Dendritic cell treated with granulocyte-macrophage colony-stimulating factor and Interleukin-4, amounts not matched to agents 40 ng/mL and 50 ng/mL, for 4 days (primary cell): ENCODE measurements around the gene DOCK7.
A peak's percentile ranks its signal among the peaks of the same experiment; 100 is the strongest.
"Not testable (repeated sequence)": the region's sequence is repeated elsewhere in the genome, so short reads cannot be mapped to it uniquely, and the experiment has no call there.

Source experiments
- H3K27ac Mint-ChIP-seq: one replicate; pipeline ENCODE4 v1.8.0; 2022; ENCODE audit warnings: mild to moderate bottlenecking, mixed read lengths
- H3K27me3 Mint-ChIP-seq: one replicate; pipeline ENCODE4 v1.8.0; 2022; ENCODE audit warnings: mild to moderate bottlenecking, mixed read lengths
- H3K36me3 Mint-ChIP-seq: one replicate; pipeline ENCODE4 v1.8.0; 2022; ENCODE audit warnings: low read depth, mixed read lengths
- H3K4me1 Mint-ChIP-seq: one replicate; pipeline ENCODE4 v1.8.0; 2022; ENCODE audit warnings: low read depth, mixed read lengths
- H3K4me3 Mint-ChIP-seq: one replicate; pipeline ENCODE4 v1.8.0; 2022; ENCODE audit warnings: mild to moderate bottlenecking, moderate library complexity, mixed read lengths
- H3K9me3 Mint-ChIP-seq: one replicate; pipeline ENCODE4 v1.8.0; 2022; ENCODE audit warnings: mixed read lengths
- intact Hi-C: fragments of 100-400 bp; cut with micrococcal nuclease; formaldehyde crosslinking; loops from one replicate; pipeline ENCODE4 v1.15.0; 2022

DOCK7 gene

DNA sequence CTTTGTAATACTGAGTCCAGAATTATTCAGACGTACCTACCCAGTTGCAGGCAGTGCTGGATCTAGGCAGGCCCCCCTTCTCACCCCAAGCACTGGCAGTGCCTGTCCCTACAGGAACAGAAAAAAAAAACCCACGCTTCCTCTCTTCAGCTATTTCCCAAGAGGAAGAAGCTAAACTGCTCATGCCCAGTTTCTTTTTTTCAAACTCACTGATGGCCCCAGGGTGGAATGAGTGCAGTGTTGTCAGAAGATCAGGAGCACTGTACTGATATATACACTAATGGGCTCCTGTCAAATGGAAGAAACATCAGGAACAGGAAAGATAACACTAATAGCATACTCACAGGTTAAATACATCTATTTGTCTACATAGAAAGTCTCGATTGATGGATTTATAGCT, 28.2 kb upstream of the DOCK7 start:
- Mint-ChIP-seq H3K27me3 (no peaks in the 10 kb centered on the region), H3K36me3 (no peaks in the 10 kb centered on the region), H3K4me3 (no peak overlapping the region), H3K4me1 (peaks cover 14% of the 10 kb centered on the region), H3K9me3 (no peaks in the 10 kb centered on the region), H3K27ac (peak overlapping the region; percentile 37)
- intact Hi-C loops = no loop called here

DNA sequence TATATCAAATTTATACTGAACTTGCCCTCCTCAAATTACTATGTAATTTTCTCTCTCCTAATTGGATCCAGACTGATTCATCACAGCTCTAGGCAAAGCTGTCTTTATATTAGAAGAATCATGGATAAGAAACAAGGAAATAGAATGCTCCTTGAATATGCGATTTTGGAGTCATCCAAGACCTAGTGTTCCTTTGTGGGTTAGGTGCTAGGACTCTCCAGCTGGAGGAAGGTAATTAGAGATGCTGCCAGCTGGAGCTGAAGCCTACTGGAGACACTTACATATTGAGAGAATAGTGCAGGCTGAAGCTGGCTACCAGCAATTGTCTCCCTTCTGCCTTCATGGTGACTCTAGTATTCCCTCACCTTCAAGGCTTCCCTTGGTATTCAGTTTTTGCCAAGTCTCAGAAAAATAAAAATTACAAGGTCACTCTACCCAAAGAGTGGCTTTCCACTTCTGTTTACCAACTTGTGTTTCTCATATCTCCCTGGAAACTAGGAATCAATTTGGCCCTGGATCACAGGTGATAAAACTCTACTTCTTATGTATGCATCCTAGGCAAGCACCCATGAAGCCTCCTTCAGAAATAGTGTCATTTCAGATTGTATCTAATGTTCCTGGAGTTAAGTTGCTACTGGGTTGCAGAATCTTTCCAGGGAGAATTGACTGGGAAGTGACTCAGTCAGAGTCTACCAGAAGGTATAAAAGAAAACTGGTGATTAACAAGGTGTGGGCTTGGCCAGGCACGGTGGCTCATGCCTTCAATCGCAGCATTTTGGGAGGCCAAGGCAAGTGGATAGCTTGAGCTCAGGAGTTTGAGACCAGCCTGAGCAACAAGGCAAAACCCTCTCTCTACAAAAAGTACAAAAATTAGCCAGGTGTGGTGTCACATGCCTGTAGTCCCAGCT, 24.4 kb upstream of the DOCK7 start:
- Mint-ChIP-seq H3K36me3 (no peaks in the 10 kb centered on the region), H3K9me3 (no peaks in the 10 kb centered on the region), H3K4me3 (no peak overlapping the region), H3K27me3 (no peaks in the 10 kb centered on the region), H3K27ac (no peak overlapping the region), H3K4me1 (peaks cover 14% of the 10 kb centered on the region)
- intact Hi-C loops = no loop called here

DNA sequence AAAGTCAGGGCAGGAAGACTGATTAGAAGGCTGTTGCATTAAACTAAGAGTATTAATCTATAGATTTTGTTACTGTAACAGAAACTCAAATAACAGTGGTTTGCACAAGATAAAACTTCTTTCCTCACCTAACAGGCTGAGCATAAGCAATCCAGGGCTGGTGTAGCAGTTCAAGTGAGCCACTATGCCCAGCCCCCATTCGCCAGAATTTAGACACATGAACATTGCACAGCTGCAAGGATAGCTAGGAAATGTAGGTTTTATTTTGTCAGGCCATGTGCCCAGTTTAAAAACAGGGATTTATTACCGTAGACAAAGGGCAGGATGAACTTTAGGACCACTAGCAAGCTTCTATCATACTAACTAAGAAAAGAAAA, 19.5 kb upstream of the DOCK7 start:
- intact Hi-C loops = no loop called here
- H3K4me1 Mint-ChIP-seq = peaks cover 5% of the 10 kb centered on the region
- H3K4me3 Mint-ChIP-seq = no peak overlapping the region
- H3K27ac Mint-ChIP-seq = no peak overlapping the region
- H3K9me3 Mint-ChIP-seq = no peaks in the 10 kb centered on the region
- no peaks in the 10 kb centered on the region for H3K36me3 Mint-ChIP-seq
- H3K27me3 Mint-ChIP-seq = no peaks in the 10 kb centered on the region

DNA sequence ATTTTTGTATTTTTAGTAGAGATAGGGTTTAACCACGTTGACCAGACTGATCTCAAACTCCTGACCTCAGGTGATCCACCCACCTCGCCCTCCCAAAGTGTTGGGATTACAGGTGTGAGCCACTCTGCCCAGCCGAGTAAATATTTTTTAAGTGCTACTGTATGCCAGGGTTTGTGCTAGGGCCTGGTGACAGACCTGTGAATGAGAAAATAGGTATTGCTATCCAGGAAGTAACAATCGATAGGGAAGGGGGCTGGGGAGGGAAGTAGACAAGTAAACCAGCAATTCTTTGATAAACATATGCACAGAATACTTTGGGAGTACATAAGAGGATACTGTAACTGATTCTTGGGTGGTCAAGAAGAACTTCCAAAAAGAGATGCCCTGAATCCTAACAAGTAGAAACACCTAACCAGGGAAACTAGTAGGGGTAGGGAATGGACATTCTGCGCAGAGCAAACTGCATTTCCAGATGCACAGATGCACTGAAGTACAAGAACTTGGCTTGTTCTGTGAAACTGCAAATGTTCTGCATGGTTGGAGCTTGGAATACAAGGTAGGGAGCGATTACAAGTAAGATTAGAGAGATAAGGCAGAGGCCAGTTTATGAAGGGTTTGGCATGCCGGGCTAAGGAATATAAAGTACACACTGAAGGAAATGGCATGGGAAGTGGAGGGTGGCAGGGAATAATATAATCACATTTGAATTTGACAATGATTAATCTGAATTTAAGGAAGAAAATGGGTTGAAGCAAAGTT, 19.0 kb upstream of the DOCK7 start:
- Mint-ChIP-seq H3K27me3 (no peaks in the 10 kb centered on the region), H3K9me3 (no peaks in the 10 kb centered on the region), H3K4me3 (no peak overlapping the region), H3K4me1 (peaks cover 5% of the 10 kb centered on the region), H3K27ac (no peak overlapping the region), H3K36me3 (no peaks in the 10 kb centered on the region)
- intact Hi-C loops = no loop called here

DNA sequence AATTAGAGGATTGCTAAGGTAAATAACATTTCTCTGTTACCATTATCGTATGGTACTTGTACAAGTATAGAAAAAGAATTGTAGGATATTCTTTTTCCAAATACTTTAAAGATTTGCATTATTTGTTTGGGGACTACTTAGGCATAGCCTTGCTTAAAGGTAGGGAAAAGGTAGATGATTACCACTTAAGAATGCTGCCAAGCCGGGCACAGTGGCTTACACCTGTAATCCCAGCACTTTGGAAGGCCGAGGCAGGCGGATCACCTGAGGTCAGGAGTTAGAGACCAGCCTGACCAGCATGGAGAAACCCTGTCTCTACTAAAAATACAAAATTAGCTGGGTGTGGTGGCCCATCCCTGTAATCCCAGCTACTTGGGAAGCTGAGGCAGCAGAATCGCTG, 10.0 kb upstream of the DOCK7 start:
- H3K27ac Mint-ChIP-seq, H3K4me1 Mint-ChIP-seq, H3K36me3 Mint-ChIP-seq, H3K9me3 Mint-ChIP-seq, H3K27me3 Mint-ChIP-seq, H3K4me3 Mint-ChIP-seq, intact Hi-C loops: not testable (repeated sequence)

DNA sequence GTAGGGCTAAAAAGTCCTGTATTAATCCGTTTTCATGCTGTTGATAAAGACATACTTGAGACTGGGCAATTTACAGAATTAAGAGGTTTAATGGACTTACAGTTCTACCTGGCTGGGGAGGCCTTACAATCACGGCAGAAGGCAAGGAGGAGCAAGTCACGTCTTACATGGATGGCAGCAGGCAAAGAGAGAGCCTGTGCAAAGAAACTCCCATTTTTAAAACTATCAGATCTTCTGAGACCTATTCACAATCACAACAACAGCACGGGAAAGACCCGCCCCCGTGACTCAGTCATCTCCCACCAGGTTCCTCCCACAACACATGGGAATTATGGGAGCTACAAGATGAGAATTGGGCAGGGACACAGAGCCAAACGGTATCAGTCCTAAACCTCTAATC, 6.3 kb upstream of the DOCK7 start:
- H3K9me3 Mint-ChIP-seq, H3K27me3 Mint-ChIP-seq, H3K4me3 Mint-ChIP-seq, H3K27ac Mint-ChIP-seq, H3K36me3 Mint-ChIP-seq, intact Hi-C loops: not testable (repeated sequence)
- H3K4me1 Mint-ChIP-seq = peaks cover 38% of the 10 kb centered on the region

DNA sequence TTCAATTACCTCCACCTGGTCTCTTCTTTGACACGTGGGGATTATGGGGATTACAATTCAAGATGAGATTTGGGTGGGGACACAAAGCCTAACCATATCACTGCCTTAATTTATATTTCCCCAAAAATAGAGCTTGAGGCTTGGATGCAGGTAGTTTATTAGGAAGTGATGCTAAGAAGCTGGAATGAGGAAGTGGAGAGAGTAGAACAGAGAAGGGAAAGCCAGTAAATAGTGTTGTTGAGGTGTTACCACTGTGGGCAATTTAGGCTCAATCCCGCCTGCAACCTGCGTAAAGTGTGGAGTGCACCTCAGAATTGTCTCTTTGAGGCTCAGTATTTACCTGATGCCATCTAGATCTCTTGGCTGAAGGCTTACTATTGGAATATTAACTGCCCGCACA, 4.9 kb upstream of the DOCK7 start:
- Mint-ChIP-seq H3K36me3 (peaks cover 6% of the 10 kb centered on the region), H3K27me3 (no peaks in the 10 kb centered on the region), H3K27ac (no peak overlapping the region), H3K9me3 (no peaks in the 10 kb centered on the region), H3K4me1 (peaks cover 45% of the 10 kb centered on the region), H3K4me3 (no peak overlapping the region)
- intact Hi-C loops = no loop called here

DNA sequence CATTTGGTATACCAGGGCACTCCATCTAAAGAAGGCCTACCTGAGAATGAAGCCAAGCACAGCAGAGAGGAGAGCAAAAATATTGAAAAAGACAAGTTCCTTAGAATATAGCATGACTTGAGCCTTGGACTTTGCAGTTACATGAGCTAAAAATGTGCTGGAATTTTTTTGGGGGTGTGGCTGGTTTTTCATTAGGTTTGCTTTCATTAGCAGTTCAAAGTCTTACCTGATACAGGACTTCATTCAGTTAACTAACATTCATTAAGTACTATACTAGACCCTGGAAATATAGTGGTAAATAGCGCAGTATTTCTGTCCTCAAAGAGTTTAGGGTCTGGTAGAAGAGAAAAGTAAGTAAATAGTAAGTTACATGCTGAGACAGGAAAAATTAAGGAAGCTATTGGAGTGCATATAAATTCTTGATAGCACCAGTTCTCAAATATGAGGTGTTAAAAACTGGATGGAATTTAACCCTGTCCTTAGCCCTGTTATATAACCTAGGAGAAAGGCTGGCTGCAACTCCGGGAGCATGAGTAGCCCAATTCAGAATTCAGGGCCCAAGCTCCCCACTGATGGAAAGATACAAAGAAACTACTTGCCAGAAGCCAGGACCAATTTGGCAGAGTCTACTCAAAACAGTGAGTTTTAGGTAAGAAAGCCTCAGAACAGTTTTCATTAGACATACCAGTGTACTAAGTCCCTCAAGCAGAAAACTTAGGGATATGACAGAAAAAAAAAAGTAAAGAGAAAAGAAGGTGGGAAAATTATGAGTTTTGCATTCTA, 3.1 kb upstream of the DOCK7 start:
- intact Hi-C loops = no loop called here
- peak overlapping the region; percentile 59 for H3K27ac Mint-ChIP-seq
- H3K27me3 Mint-ChIP-seq = no peaks in the 10 kb centered on the region
- H3K9me3 Mint-ChIP-seq = no peaks in the 10 kb centered on the region
- peaks cover 14% of the 10 kb centered on the region for H3K36me3 Mint-ChIP-seq
- H3K4me3 Mint-ChIP-seq = no peak overlapping the region
- H3K4me1 Mint-ChIP-seq = peaks cover 50% of the 10 kb centered on the region

DNA sequence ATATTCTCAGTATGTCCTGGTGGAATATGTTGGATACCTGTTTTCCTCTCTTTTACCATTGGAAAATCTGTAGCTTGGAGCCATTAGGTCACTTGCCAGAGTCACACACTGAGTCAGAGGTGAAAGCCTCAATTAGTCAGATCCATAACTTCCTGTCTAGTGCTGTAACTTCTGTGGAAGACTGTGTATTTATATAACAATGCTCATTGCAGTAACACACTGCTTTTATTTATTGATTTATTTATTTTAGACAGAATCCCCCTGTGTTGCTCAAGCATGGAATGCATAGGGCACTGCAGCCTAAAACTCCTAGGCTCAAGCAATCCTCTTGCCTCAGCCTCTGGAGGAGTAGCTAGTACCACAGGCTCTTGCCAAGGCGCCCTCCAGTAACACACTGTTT, 1.3 kb upstream of the DOCK7 start:
- intact Hi-C loops = loop anchor here (5.0 to 10.0 kb wide), 2 partner anchors 53 to 65 kb away; no protein-coding TSS in a partner anchor
- Mint-ChIP-seq H3K9me3 (no peaks in the 10 kb centered on the region), H3K4me1 (peaks cover 63% of the 10 kb centered on the region), H3K4me3 (no peak overlapping the region), H3K27ac (no peak overlapping the region), H3K27me3 (no peaks in the 10 kb centered on the region), H3K36me3 (peaks cover 20% of the 10 kb centered on the region)

DNA sequence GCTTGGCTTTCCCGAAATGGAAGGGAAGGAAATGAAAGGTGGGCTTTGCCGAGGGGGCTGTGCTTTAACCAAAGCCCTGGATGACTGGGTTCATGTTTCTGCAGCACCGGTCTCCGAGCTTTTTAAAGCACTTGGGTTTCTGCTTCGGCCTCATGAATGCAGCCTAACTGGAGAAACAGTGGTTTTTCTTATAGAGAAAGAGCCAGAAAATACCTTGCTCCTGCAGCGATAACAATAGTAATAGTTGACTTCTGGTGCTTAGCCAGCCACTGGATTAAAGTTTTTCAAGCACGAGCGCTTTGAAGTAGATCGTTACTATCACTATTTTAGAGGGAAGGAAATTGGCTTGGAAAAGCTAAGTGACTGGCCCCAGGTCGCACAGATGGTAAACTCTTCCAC, 500 bp upstream of the DOCK7 start:
- H3K27me3 Mint-ChIP-seq = no peaks in the 10 kb centered on the region
- no peaks in the 10 kb centered on the region for H3K9me3 Mint-ChIP-seq
- H3K27ac Mint-ChIP-seq = peak overlapping the region; percentile 88
- peak overlapping the region; percentile 95 for H3K4me3 Mint-ChIP-seq
- H3K36me3 Mint-ChIP-seq = peaks cover 20% of the 10 kb centered on the region
- intact Hi-C loops = loop anchor here (1.0 to 10.0 kb wide), 3 partner anchors 34 to 64 kb away; no protein-coding TSS in a partner anchor
- H3K4me1 Mint-ChIP-seq = peaks cover 65% of the 10 kb centered on the region

DNA sequence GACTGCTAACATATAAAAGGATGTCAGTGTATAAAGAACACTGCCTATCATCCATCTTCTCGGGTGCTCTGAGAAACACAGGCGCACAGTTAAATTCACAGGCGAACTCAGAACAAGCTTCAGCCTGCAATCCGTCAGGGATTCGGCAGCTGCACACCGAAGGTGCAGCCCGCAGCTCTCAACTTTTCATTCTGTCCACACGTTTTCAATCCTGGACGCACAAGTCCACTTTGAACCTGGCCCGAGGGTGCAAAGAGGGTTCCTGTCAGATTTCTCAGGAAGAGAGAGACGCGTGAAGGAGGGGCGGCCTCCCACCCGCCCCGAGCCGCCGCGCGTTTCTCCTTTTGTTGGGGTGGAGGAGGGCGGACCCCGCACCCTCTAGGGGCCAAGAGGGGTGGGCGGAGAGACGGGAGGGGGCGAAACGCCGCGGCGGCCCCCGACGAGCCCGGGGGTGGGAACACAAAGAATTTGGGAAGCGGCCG, 724 bp downstream of the DOCK7 start:
- intact Hi-C loops = loop anchor here (5.0 to 10.0 kb wide), 2 partner anchors 55 to 63 kb away; no protein-coding TSS in a partner anchor
- Mint-ChIP-seq H3K9me3 (no peaks in the 10 kb centered on the region), H3K4me3 (peak overlapping the region; percentile 95), H3K27me3 (no peaks in the 10 kb centered on the region), H3K36me3 (peaks cover 20% of the 10 kb centered on the region), H3K27ac (peak overlapping the region; percentile 88), H3K4me1 (peaks cover 56% of the 10 kb centered on the region)

DNA sequence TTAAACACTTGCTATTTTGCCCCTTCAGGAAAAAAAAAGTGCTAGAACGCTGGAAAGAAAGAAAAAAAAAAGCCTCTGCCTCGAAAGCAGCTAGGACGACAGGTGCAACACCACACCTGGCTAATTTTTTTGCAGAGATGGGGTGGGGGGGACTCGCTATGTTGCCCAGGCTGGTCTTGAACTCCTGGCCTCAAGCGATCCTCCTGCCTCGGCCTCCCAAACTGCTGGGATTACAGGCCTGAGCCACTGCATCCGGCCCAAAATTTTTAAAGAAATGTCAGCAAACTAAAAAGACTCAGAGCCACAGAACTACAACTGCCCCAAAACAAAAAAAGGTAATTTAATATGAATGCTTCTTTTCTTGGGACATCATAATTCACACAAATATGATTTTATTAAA, 1.4 kb downstream of the DOCK7 start:
- no peaks in the 10 kb centered on the region for H3K9me3 Mint-ChIP-seq
- peak overlapping the region; percentile 88 for H3K27ac Mint-ChIP-seq
- H3K4me3 Mint-ChIP-seq = peak overlapping the region; percentile 95
- intact Hi-C loops = loop anchor here (5.0 to 10.0 kb wide), 2 partner anchors 55 to 62 kb away; no protein-coding TSS in a partner anchor
- no peaks in the 10 kb centered on the region for H3K27me3 Mint-ChIP-seq
- H3K4me1 Mint-ChIP-seq = peaks cover 54% of the 10 kb centered on the region
- H3K36me3 Mint-ChIP-seq = peaks cover 20% of the 10 kb centered on the region

DNA sequence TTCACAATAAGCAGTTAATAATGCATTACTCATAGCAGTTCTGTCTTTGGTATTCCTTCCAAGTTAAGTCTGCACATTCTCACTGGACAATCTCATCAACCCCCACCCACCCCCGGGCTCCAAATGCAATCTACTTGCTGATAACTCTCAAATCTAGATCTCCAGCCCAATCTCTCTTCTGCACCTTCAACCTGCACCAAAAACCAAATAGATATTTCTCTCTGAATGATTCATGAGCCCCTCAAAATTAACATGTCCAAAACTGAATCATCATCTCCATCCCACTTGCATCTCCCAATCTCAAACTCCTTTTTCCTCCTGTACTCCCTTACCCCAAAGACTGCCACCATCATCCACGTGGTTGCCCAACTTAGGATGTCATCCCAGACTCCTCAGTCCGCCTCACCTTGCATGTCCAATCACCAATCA, 2.7 kb downstream of the DOCK7 start:
- H3K27ac Mint-ChIP-seq = no peak overlapping the region

More for the DNA sequence above, 2.7 kb downstream of the DOCK7 start:
- intact Hi-C loops = loop anchor here (5.0 to 10.0 kb wide), 2 partner anchors 57 to 61 kb away; no protein-coding TSS in a partner anchor
- H3K36me3 Mint-ChIP-seq = peaks cover 20% of the 10 kb centered on the region
- H3K4me3 Mint-ChIP-seq = peak overlapping the region; percentile 22
- no peaks in the 10 kb centered on the region for H3K9me3 Mint-ChIP-seq
- no peaks in the 10 kb centered on the region for H3K27me3 Mint-ChIP-seq
- H3K4me1 Mint-ChIP-seq = peaks cover 41% of the 10 kb centered on the region
